H54 (cell line): ENCODE measurements around the gene C3orf85.

ENCODE experiments used
- DNase-seq: peaks from one replicate; pipeline ENCODE4 v3.0.0; 2011; ENCODE audit warnings: low spot score, mixed read lengths; ENCODE audit not compliant: insufficient read length
- FAIRE-seq: peaks from 3 replicates; lab custom pipeline; 2011; peaks lifted over from hg19 to GRCh38; lab: Jason Lieb, UNC
- POLR2A ChIP-seq: IDR thresholded peaks from 2 replicates; pipeline ENCODE4 v1.6.1; 2011; ENCODE audit warnings: low read depth, mild to moderate bottlenecking, low read length

Gene C3orf85

GRCh38 chr3:109175411-109175810, 38.9 kb downstream of the C3orf85 start:
- DNase-seq = no peak
- TF ChIP-seq POLR2A = no peak
- FAIRE-seq = no peak

DNA sequence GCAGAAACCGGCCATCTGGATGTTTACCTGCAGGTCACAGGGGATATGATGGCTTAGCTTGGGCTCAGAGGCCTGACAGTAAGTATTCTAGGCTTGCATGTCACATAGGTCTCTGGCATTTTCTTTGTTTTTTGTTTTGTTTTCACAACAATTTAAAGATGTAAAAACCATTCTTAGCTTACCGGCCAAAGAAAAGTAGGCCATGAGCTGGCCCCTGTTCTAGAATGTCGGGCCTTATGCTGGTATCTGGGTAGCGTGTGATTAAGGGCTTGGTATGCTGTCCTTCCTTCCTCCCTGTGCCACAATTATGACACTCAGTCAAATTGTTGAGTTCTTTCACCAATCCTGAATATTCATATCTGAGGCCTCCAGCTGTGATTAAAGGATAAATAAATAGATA, 40.2 kb downstream of the C3orf85 start:
- no peak for FAIRE-seq
- no peak for TF ChIP-seq POLR2A
- DNase-seq = no peak

DNA sequence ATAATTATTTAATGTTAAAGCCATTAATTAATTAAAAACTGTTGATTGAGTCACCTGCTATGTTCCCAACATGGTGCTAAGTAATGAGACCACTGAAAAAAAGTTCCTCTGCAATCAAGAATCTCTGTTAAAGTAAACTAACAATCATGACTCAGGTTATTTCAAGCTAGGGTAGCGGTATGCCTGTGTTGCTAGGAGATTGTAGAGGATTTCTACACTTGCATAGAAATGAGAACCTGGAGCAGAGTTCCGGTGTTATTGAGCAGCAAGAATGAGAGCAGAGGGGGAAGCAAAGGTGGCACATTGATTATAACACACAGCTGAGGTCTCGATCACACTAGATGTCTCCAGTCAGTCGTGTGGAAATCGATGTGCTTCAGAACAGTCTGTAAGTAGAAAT, 41.4 kb downstream of the C3orf85 start:
- no peak for FAIRE-seq
- TF ChIP-seq POLR2A = no peak
- DNase-seq = no peak

- no peak for FAIRE-seq
- DNase-seq = no peak
- TF ChIP-seq POLR2A = no peak
These were observed 42.2 kb downstream of the C3orf85 start for GRCh38 chr3:109178708-109179107.

GRCh38 chr3:109184726-109185125, 48.2 kb downstream of the C3orf85 start:
- DNase-seq = no peak
- no peak for TF ChIP-seq POLR2A
- no peak for FAIRE-seq

DNA sequence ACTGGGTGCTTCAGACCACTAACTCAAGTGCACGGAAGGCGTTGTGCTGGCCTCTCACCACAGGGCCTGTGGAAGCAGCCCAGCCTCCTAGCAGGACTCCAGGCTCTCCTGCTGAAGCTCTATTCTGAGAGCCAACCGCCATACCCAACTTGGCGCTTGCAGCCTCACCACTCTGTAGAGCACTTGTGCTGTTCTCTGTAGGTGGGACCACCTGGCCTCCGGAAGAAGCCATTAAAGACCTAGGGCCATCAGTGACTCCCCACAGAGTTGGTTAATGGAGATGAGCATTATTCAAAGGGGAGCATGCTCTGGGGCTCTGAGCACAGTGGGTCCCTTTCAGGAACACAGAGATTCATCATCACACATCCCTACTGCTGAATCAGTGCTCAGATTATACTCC, 50.9 kb downstream of the C3orf85 start:
- FAIRE-seq = no peak
- TF ChIP-seq POLR2A = no peak
- DNase-seq = no peak

- no peak for TF ChIP-seq POLR2A
- DNase-seq = no peak
- FAIRE-seq = no peak
These were observed 52.2 kb downstream of the C3orf85 start for GRCh38 chr3:109188741-109189140.

- TF ChIP-seq POLR2A = no peak
- FAIRE-seq (no peak), DNase-seq (no peak)
These were observed 54.9 kb downstream of the C3orf85 start for GRCh38 chr3:109191421-109191820.

DNA sequence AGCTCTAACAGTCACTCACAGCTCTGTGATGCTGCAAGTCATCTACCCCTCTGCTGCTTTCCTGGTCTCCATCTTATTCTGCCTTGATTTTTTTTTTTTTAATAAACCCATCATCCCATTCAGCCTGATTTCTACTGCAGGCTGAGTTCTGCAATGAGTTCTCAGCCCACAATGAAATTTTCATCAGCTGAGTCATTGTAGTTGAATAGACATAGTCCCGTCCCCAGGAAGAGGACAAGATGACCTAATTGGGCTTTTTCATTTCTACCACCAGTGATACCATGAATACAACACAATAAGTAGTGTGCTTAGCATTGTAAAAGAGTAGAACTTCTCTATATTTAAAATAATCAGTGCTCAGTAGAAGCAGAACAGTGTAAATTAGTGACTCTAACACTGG, 59.3 kb downstream of the C3orf85 start:
- FAIRE-seq = peak; percentile 41
- DNase-seq = peak; percentile 15
- TF ChIP-seq POLR2A = no peak
